Right cardiac atrium (tissue), 5 donors: Measurements from ENCODE around the gene NXPH3. TPM values are rescaled to one million over a fixed set of nuclear protein-coding genes. Genes with fewer than 3 reads are reported as not detected.

Experiments used
- ATAC-seq, 2 donors: fragments of 200-7000 bp; cut with Tn5 transposase; one replicate each; pipeline versions ENCODE4 v1.8.0 to v1.9.1; 2020; ENCODE audit warnings: moderate library complexity in 2 of 2, mild to moderate bottlenecking in 1 of 2
- DNase-seq, 3 donors: peaks; one replicate each; pipeline ENCODE4 v3.0.0-alpha.2; 2020
- H3K27ac ChIP-seq: one replicate; pipeline ENCODE4 v1.5.1; 2013; ENCODE audit warnings: mild to moderate bottlenecking, low read length, control low read depth, moderate library complexity
- H3K27me3 ChIP-seq: one replicate; pipeline ENCODE4 v1.6.1; 2013; ENCODE audit not compliant: control insufficient read depth, insufficient read depth
- H3K4me1 ChIP-seq: one replicate; pipeline ENCODE4 v1.6.1; 2013; ENCODE audit warnings: low read length; ENCODE audit not compliant: control insufficient read depth, insufficient read depth
- H3K4me3 ChIP-seq: one replicate; pipeline ENCODE4 v1.5.1; 2013; ENCODE audit warnings: low read length, control low read depth
- H3K9me3 ChIP-seq: one replicate; pipeline ENCODE4 v1.6.1; 2013; ENCODE audit warnings: low read length; ENCODE audit not compliant: control insufficient read depth
- WGBS: extraction: QIAGEN DNeasy Blood & Tissue Kit; methylation state at CpG from one replicate; pipeline ENCODE4 v1.1.7; 2013; 5-methylcytosine and 5-hydroxymethylcytosine counted together
- intact Hi-C, 4 donors: fragments of 100-400 bp; cut with DNase I; formaldehyde crosslinking; loops; one replicate each; pipeline versions ENCODE4 v1.11.0 to v1.14.0; 2022 to 2023
- long read RNA-seq, 4 donors: library from polyadenylated mRNA; unstranded; transcript quantifications; one replicate each; pipeline ENCODE4 v2.0.0, GENCODE V29; 2020 to 2021
- polyA plus RNA-seq: library from polyadenylated mRNA; stranded (reverse); fragments of 200-250 nt; gene quantifications from one replicate; pipeline ENCODE4 v1.2.3, GENCODE V29; 2013
- total RNA-seq, 4 donors: library from RNA; stranded (reverse); fragmentation: NEBNext Ultra II Directional; extraction: Animal tissue kit (Norgen Biotek cat#: 25700); gene quantifications; one replicate each; pipeline ENCODE4 v1.2.1, GENCODE V29; 2021
- donor health status: healthy with polysubstance abuse.
- donor health status: DM: no; HTN: yes; CAD: no.
- donor health status: DM: no; HTN: no; CAD: no.
- donor health status: DM: no; HTN: yes; CAD: no; lungs with severe emphysema.
- donor health status: DM: yes; HTN: yes; CAD: no.

Gene NXPH3
- total RNA-seq (1 to 10 TPM; 3.8 to 6.5 (median 4.9) TPM), polyA plus RNA-seq (5.9 TPM)
- long read RNA-seq, donor 1, full-length matches to known transcripts = 5 of 5 reads
- long read RNA-seq, donor 1, partial matches to known transcripts = 0 of 5 reads
- long read RNA-seq, donor 1, other reads (novel, unspliced or antisense) = 0 of 5 reads
- long read RNA-seq, donor 2, full-length matches to known transcripts = 4 of 4 reads
- long read RNA-seq, donor 2, partial matches to known transcripts = 0 of 4 reads
- long read RNA-seq, donor 2, other reads (novel, unspliced or antisense) = 0 of 4 reads
- long read RNA-seq, donor 3, full-length matches to known transcripts = 7 of 7 reads
- long read RNA-seq, donor 3, partial matches to known transcripts = 0 of 7 reads
- long read RNA-seq, donor 3, other reads (novel, unspliced or antisense) = 0 of 7 reads
- long read RNA-seq, donor 4, full-length matches to known transcripts = 2 of 2 reads
- long read RNA-seq, donor 4, partial matches to known transcripts = 0 of 2 reads
- long read RNA-seq, donor 4, other reads (novel, unspliced or antisense) = 0 of 2 reads

DNA sequence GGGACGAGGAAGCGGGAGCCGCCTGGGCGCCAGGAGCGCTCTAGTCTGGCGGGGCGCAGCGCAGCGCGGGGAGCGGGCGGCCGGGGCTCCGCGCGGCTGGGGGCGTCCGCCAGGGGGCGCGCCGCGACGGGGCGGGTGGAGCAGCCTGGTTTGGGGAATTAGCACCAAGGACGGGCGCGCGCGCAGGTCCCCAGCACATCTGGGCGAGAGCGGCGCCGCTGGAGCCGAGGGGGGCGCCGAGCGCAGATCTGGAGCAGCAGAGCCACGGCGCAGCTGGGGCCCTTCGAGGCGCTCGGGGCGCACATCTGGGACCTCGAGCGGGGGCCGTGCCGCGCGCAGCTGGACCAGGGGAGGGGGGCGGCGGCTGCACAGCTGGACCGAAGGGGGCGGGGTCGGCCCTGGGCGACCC is at the start of gene NXPH3:
Gene NXPH3 (plus strand): TSS at position 193 of the 409 bp plus-strand sequence. CDS start 349 bp downstream, outside the sequence.
- ATAC-seq (peak; percentile 47 to 51), DNase-seq (peak; percentile 72 to 91 (median 89))
- peak within 1 kb of the TSS; percentile 72 for H3K4me3 ChIP-seq
- intact Hi-C loops = loop anchor here in 2 of 4 donors (10.0 kb wide), 1 partner anchor 209 kb away; the partner anchor contains the start of gene KAT7 (in 2 of the 2)
- H3K9me3 ChIP-seq = no peaks in the 10 kb centered on the region
- peak within 1 kb of the TSS; percentile 66 for H3K27ac ChIP-seq
- H3K27me3 ChIP-seq = no peaks in the 10 kb centered on the region
- WGBS = 1% methylated on average over 55 of the region's 55 CpGs
- peaks cover 5% of the 10 kb centered on the region for H3K4me1 ChIP-seq

DNA sequence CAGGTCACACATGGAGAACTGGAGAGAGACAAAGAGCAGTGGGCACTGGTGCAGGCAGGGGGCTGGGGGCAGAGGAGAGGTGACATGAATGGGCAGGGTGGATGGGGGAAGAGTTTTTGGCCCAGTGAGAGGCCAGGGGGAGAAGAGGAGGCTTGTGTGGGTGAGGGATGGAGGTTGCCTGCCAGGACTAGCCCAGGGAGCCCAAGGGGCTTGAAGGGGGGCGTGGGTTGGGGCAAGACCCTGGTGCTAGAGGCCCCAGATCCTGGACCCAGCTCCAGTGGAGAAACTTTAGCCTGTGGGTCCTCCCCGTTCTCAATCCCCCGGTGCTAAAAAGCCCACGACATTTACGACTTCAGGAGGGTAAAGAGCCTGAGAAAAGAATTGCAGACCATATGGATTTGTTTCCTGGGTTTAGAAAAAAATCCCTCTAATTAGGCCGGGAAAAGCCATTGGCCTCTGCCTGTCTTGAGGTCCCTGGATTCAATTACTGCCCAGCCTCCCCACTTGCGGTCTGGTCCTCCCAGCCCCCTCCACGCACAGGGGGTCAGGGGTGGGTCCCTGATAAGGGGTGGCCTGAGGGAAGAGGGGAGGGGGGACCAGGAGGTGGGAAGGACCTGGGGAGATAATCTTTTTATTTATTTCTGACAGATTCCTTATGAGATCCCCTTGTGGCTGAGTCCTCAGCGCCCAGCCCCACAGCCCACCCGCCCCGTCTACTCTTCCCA is 47.6 kb upstream of the NXPH3 start:
- intact Hi-C loops = no loop called here
- no peak overlapping the region for H3K27ac ChIP-seq
- H3K4me3 ChIP-seq = no peak overlapping the region
- 77% methylated on average over 11 of the region's 11 CpGs for WGBS
- H3K9me3 ChIP-seq = no peaks in the 10 kb centered on the region
- no peaks in the 10 kb centered on the region for H3K4me1 ChIP-seq
- no peak for ATAC-seq
- H3K27me3 ChIP-seq = no peaks in the 10 kb centered on the region
- DNase-seq = peak in 1 of 3 donors; percentile 10

DNA sequence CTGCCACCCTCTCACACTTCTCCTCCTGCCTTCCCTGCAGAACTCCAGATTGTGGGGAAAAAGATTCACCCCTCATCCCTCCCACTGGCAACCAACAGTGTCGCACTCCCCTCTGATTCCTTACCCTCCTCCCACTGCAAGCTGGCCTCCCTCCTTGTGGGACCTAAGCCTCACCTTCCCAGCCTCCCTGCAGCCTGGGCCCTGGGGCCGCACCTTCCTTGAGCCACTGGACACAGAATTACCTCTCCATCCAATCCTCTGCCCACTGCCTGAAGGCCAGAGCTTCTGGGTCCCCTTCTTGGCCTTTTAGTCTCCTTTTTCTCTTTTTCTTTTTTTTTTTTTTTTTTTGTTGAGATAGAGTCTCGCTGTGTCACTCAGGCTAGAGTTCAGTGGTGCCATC is 46.7 kb upstream of the NXPH3 start:
- intact Hi-C loops = no loop called here
- DNase-seq (peak in 1 of 3 donors; percentile 16), ATAC-seq (no peak)
- 96% methylated on average over 3 of the region's 3 CpGs for WGBS
- Histone ChIP-seq H3K9me3 (no peaks in the 10 kb centered on the region), H3K4me1 (no peaks in the 10 kb centered on the region), H3K27ac (no peak overlapping the region), H3K27me3 (peaks cover 2% of the 10 kb centered on the region), H3K4me3 (no peak overlapping the region)

DNA sequence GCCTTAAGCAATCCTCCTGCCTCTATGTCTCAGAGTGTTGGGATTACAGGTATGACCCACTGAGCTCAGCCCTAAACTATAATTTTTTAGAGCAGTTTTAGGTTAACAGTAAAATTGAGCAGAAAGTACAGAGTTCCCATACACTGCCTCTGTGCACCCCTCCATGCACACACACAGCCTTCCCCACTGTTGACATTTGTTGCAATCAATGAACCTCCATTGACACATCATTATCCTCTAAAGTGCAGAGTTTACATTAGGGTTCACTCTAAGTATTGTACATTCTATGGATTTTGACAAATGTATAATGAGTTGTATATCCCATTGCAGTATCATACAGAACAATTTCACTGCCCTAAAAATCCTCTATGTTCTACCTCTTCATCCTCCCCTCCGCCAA is 45.6 kb upstream of the NXPH3 start:
- Histone ChIP-seq H3K27me3 (peaks cover 2% of the 10 kb centered on the region), H3K4me3 (no peak overlapping the region), H3K4me1 (no peaks in the 10 kb centered on the region), H3K9me3 (no peaks in the 10 kb centered on the region), H3K27ac (no peak overlapping the region)
- DNase-seq (no peak), ATAC-seq (no peak)
- intact Hi-C loops = loop anchor here in 1 of 4 donors (10.0 kb wide), 1 partner anchor 235 kb away; no protein-coding TSS in a partner anchor
- 100% methylated on average over 1 of the region's 1 CpG for WGBS

DNA sequence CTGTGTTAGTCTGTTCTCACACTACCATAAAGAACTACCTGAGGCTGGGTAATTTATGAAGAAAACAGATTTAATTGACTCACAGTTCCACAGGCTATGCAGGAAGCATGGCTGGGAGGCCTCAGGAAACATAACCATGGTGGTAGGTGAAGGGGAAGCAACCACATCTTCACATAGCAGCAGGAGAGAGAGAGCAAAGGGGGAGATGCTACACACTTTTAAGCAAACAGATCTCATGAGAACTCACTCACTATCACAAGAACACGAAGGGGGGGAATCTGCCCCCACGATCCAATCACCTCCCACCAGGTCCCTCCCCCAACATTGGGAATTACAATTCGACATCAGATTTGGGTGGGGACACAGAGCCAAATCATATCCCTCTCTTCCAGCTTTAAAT is 31.8 kb upstream of the NXPH3 start:
- Histone ChIP-seq H3K4me1 (no peaks in the 10 kb centered on the region), H3K9me3 (no peaks in the 10 kb centered on the region), H3K27ac (no peak overlapping the region), H3K27me3 (no peaks in the 10 kb centered on the region), H3K4me3 (no peak overlapping the region)
- intact Hi-C loops = no loop called here
- 67% methylated on average over 3 of the region's 3 CpGs for WGBS
- DNase-seq (no peak), ATAC-seq (no peak)

DNA sequence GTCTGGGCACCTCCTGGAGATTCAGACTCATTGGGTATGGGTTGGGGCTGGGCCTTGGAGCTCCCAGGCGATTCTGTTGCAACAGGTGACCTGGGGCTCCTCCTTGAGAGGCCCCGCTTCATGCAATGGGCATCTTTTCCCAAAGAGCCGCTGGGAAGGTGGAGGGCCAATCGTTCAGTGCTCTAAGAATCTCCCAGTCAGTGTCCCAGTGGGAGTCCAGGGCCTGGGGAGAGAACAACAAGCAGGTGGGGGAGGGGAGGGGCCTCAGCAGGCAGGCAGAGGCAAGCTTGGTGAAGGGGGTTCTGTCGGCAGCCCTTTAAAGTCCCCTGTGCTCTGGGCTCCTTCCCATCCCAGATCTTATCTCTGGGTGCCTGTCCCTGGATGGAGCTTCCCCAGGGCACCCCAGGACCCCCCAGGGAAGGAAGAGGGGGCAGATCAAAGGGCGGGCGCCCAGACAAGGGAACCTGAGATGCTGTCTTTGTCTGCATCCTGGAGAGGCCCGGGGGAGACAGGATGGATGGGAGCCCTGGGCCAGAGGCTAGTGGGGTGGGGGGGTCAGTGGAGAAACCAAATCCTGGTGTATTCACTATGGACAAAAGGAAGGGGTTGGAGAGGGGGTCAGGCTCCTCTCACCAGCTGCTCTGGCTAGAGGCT is 30.5 kb upstream of the NXPH3 start:
- no peak overlapping the region for H3K4me3 ChIP-seq
- 75% methylated on average over 8 of the region's 8 CpGs for WGBS

DNA sequence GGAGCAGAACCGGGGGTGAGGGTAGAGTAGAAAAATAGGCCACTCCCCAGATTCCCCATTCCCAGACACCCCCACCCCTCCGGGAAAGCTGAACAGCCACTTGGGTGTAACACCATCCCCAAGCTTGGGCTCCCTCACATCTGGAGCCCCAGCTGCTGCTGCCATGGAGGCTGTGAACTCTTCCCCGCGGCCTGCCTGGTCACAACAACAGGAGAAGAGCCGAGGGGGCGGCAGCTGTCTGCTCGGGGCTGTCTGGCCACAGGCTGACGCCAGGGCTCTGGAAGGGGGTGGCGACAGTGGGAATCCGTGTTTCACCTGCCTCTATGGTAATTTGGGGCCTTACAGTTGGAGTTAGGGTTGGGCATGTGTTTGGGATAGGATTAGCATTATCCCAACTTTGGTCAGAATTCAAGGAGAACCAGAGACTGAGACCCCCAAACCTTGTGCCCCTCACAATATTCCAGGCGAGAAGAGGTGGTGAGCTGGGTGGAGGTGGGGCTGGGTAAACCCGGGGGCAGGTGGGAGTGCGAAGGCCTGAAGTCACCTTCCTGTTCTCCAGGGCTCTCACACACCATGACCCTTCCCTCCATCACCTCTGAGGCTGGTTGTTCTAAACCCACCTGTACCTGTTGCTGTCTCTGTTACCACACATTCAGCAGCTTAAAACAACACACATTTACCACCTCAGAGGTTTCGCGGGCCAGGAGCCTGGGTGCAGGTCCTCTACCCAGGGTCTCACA is 29.7 kb upstream of the NXPH3 start:
- Histone ChIP-seq H3K4me1 (no peaks in the 10 kb centered on the region), H3K4me3 (no peak overlapping the region), H3K27ac (no peak overlapping the region), H3K27me3 (no peaks in the 10 kb centered on the region), H3K9me3 (no peaks in the 10 kb centered on the region)
- no peak for ATAC-seq
- intact Hi-C loops = loop anchor here in 1 of 4 donors (5.0 kb wide), 1 partner anchor 49 kb away; the partner anchor contains the start of gene NGFR
- 76% methylated on average over 15 of the region's 15 CpGs for WGBS
- DNase-seq = no peak

More for the DNA sequence above, 30.5 kb upstream of the NXPH3 start:
- Histone ChIP-seq H3K9me3 (no peaks in the 10 kb centered on the region), H3K4me1 (no peaks in the 10 kb centered on the region), H3K27me3 (no peaks in the 10 kb centered on the region), H3K27ac (no peak overlapping the region)
- no peak for ATAC-seq
- no peak for DNase-seq
- intact Hi-C loops = loop anchor here in 1 of 4 donors (5.0 kb wide), 1 partner anchor 48 kb away; the partner anchor contains the start of gene NGFR

DNA sequence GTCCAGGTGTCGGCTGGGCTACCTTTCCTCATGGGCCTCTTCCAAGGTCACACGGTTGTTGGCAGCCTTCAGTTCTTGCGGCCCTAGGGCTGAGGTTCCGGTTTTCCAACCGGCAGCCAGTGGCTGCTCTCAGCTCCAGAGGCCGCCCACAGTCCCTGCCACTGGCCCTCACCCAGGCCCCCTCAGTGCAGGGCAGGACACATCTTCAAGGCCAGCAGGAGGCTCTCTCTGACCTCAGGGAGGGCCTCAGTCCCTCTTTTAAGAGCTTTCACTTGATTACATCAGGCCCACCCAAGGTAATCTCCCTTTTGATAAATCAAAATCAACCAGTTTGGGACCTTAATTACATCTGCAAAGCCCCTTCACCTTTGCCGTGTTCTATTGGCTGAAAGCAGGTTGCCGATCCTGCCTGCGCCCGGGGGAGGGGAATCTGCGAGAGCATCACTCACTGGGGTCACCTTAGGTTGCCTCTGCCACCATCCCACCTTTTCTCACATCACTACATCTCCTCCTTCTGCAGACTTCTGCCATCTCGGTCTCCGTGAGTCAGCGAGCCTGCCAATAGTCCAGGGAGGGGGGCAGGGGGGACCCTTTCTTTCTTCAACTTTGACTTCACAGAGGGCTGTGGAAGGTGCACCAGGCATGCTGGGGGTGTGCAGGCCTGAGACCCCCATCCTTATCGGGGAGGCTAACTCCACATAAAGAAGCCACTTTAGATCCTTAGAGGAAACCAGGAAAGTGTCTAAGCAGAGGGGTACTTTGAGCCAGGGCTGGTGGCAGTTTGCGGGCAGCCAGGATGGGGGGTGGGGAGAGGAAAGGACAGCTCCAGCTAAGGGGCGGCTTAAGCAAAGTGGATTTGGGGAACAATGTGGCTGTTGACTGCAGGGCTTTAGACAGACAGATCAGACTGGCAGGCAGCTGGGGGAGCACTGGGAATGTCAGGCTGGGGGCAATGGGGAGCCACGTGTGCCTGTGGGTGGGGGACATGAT is 28.8 kb upstream of the NXPH3 start:
- Histone ChIP-seq H3K27ac (no peak overlapping the region), H3K27me3 (no peaks in the 10 kb centered on the region), H3K4me1 (no peaks in the 10 kb centered on the region), H3K9me3 (no peaks in the 10 kb centered on the region), H3K4me3 (no peak overlapping the region)
- DNase-seq (no peak), ATAC-seq (no peak)
- intact Hi-C loops = loop anchor here in 1 of 4 donors (5.0 kb wide), 1 partner anchor 50 kb away; the partner anchor contains the start of gene NGFR
- 83% methylated on average over 18 of the region's 18 CpGs for WGBS

DNA sequence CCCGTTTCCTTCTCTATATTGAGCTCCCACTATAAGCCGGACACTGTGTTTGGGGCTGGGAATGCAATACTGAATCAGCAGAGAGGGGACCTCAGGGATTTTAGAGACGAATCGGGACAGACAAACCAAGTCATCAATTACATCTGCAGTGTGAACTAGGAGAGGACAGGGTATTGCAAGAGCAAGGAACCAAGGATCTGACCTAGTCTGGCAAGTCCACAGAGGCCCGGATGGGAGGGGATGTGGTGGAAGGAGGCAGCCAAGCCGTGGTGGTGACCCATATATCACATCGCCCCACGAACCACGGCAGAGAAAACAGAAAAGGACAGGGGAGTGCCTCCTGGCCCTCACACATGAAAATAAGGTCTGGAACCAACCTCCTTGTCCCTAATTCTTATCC is 28.1 kb upstream of the NXPH3 start:
- 45% methylated on average over 9 of the region's 9 CpGs for WGBS
- DNase-seq = peak; percentile 59 to 83 (median 75)
- Histone ChIP-seq H3K4me3 (no peak overlapping the region), H3K27me3 (no peaks in the 10 kb centered on the region), H3K4me1 (no peaks in the 10 kb centered on the region), H3K9me3 (no peaks in the 10 kb centered on the region), H3K27ac (no peak overlapping the region)
- peak; percentile 57 to 76 for ATAC-seq
- intact Hi-C loops = loop anchor here in 1 of 4 donors (5.0 kb wide), 1 partner anchor 50 kb away; the partner anchor contains the start of gene NGFR
